NCI-H748 (cell line): ENCODE data around the gene AKR1E2.

Experiments
- DNase-seq: peaks from one replicate; lab custom pipeline; 2025; ENCODE audit not compliant: unreplicated experiment; lab: John Stamatoyannopoulos, UW

AKR1E2 gene

GRCh38 chr10:4843525-4844180 lies 17.6 kb downstream of the AKR1E2 start:
- no peak for DNase-seq

GRCh38 chr10:4844864-4845263 lies 18.9 kb downstream of the AKR1E2 start:
- DNase-seq = no peak

- DNase-seq = no peak
These were observed 19.8 kb downstream of the AKR1E2 start for GRCh38 chr10:4845766-4846165.

- DNase-seq = no peak
These were observed 20.8 kb downstream of the AKR1E2 start for GRCh38 chr10:4846775-4847174.

GRCh38 chr10:4847561-4848355 lies 21.8 kb downstream of the AKR1E2 start:
- no peak for DNase-seq

GRCh38 chr10:4848356-4849041 lies 22.5 kb downstream of the AKR1E2 start:
- DNase-seq = no peak

GRCh38 chr10:4849042-4849402 lies 23.0 kb downstream of the AKR1E2 start:
- no peak for DNase-seq

- DNase-seq = peak; percentile 89
These were observed 23.7 kb downstream of the AKR1E2 start for GRCh38 chr10:4849555-4850242.

- DNase-seq = no peak
These were observed 24.4 kb downstream of the AKR1E2 start for GRCh38 chr10:4850397-4850796.

GRCh38 chr10:4851176-4851575 lies 25.2 kb downstream of the AKR1E2 start:
- no peak for DNase-seq

- no peak for DNase-seq
These were observed 25.8 kb downstream of the AKR1E2 start for GRCh38 chr10:4851846-4852245.

GRCh38 chr10:4865945-4866661 lies 40.1 kb downstream of the AKR1E2 start:
- no peak for DNase-seq

GRCh38 chr10:4867109-4867519 lies 41.1 kb downstream of the AKR1E2 start:
- DNase-seq = no peak

GRCh38 chr10:4867520-4868356 lies 41.7 kb downstream of the AKR1E2 start:
- no peak for DNase-seq

- DNase-seq = no peak
These were observed 42.3 kb downstream of the AKR1E2 start for GRCh38 chr10:4868357-4868657.

GRCh38 chr10:4882704-4883078 lies 56.7 kb downstream of the AKR1E2 start:
- DNase-seq = no peak

GRCh38 chr10:4883079-4883739 lies 57.2 kb downstream of the AKR1E2 start:
- no peak for DNase-seq

GRCh38 chr10:4885162-4885561 lies 59.2 kb downstream of the AKR1E2 start:
- DNase-seq = no peak

- DNase-seq = no peak
These were observed 61.5 kb downstream of the AKR1E2 start for GRCh38 chr10:4887501-4887900.

GRCh38 chr10:4888236-4888635 lies 62.2 kb downstream of the AKR1E2 start:
- no peak for DNase-seq
